Dermis blood vessel endothelial cell (primary cell): ENCODE results near the gene BNC2. TPM values are rescaled to one million over a fixed set of nuclear protein-coding genes. Genes with fewer than 3 reads are reported as not detected.
A peak's percentile ranks its signal among the peaks of the same experiment; 100 is the strongest.

Experiments used
- DNase-seq: peaks from one replicate; pipeline ENCODE4 v3.0.0; 2010
- total RNA-seq: library from RNA; depleted of rRNA; stranded (reverse); fragments of >200 nt; gene quantifications from 2 replicates; pipeline ENCODE4 v1.2.3, GENCODE V29; 2014

The BNC2 gene
- total RNA-seq, 1 donor from 2014 or later = 12.1 TPM

GRCh38 chr9:16755467-16756160 is 114.9 kb downstream of the BNC2 start:
- DNase-seq = no peak

GRCh38 chr9:16754662-16755061 is 115.8 kb downstream of the BNC2 start:
- DNase-seq = no peak

- no peak for DNase-seq
Measured at GRCh38 chr9:16753256-16753655, 117.2 kb downstream of the BNC2 start.

- no peak for DNase-seq
Measured at GRCh38 chr9:16752601-16753000, 117.9 kb downstream of the BNC2 start.

GRCh38 chr9:16750553-16750952 is 119.9 kb downstream of the BNC2 start:
- no peak for DNase-seq

GRCh38 chr9:16745359-16745758 is 125.1 kb downstream of the BNC2 start:
- no peak for DNase-seq

GRCh38 chr9:16744394-16744793 is 126.1 kb downstream of the BNC2 start:
- DNase-seq = no peak

GRCh38 chr9:16743375-16743774 is 127.1 kb downstream of the BNC2 start:
- DNase-seq = no peak

GRCh38 chr9:16735001-16735400 is 135.5 kb downstream of the BNC2 start:
- DNase-seq = no peak

- DNase-seq = no peak
Measured at GRCh38 chr9:16732546-16732945, 137.9 kb downstream of the BNC2 start.

GRCh38 chr9:16730162-16730561 is 140.3 kb downstream of the BNC2 start:
- DNase-seq = no peak

- DNase-seq = no peak
Measured at GRCh38 chr9:16729651-16730050, 140.8 kb downstream of the BNC2 start.

- DNase-seq = peak; percentile 16
Measured at GRCh38 chr9:16728137-16728508, 142.3 kb downstream of the BNC2 start.

- DNase-seq = peak; percentile 45
Measured at GRCh38 chr9:16727452-16728136, 142.9 kb downstream of the BNC2 start.

- peak; percentile 80 for DNase-seq
Measured at GRCh38 chr9:16726718-16727451, 143.6 kb downstream of the BNC2 start.

GRCh38 chr9:16726029-16726428 is 144.4 kb downstream of the BNC2 start:
- peak; percentile 70 for DNase-seq

- DNase-seq = no peak
Measured at GRCh38 chr9:16725066-16725465, 145.4 kb downstream of the BNC2 start.

- peak; percentile 28 for DNase-seq
Measured at GRCh38 chr9:16721972-16722371, 148.5 kb downstream of the BNC2 start.

GRCh38 chr9:16720386-16720785 is 150.1 kb downstream of the BNC2 start:
- DNase-seq = peak; percentile 53

- peak; percentile 33 for DNase-seq
Measured at GRCh38 chr9:16719921-16720320, 150.5 kb downstream of the BNC2 start.

GRCh38 chr9:16718952-16719351 is 151.5 kb downstream of the BNC2 start:
- no peak for DNase-seq

GRCh38 chr9:16718296-16718695 is 152.2 kb downstream of the BNC2 start:
- no peak for DNase-seq

- no peak for DNase-seq
Measured at GRCh38 chr9:16716601-16717000, 153.9 kb downstream of the BNC2 start.

- no peak for DNase-seq
Measured at GRCh38 chr9:16715404-16715803, 155.1 kb downstream of the BNC2 start.
